Osteoblast (primary cell): ENCODE results near the gene GPR143. TPM values are rescaled to one million over a fixed set of nuclear protein-coding genes. Genes with fewer than 3 reads are reported as not detected.

Experiments used
- DNase-seq: peaks from one replicate; pipeline ENCODE4 v3.0.0; 2011; ENCODE audit warnings: low spot score, mixed read lengths; ENCODE audit not compliant: insufficient read length; ENCODE audit errors: missing footprints
- H2AFZ ChIP-seq: 2 replicates; pipeline ENCODE4 v1.6.0; 2011; ENCODE audit warnings: mild to moderate bottlenecking, low read length
- H3K27ac ChIP-seq: 2 replicates; pipeline ENCODE4 v1.5.1; 2011; ENCODE audit warnings: mild to moderate bottlenecking, low read depth, low read length, moderate library complexity
- H3K27me3 ChIP-seq: 2 replicates; pipeline ENCODE4 v1.6.0; 2012; ENCODE audit warnings: mild to moderate bottlenecking, control low read depth, inconsistent platforms, low read length, moderate library complexity; ENCODE audit not compliant: insufficient read depth
- H3K36me3 ChIP-seq: 2 replicates; pipeline ENCODE4 v1.5.1; 2011; ENCODE audit warnings: mild to moderate bottlenecking, low read length, control low read depth, moderate library complexity; ENCODE audit not compliant: insufficient read depth
- H3K4me1 ChIP-seq: 2 replicates; pipeline ENCODE4 v1.5.1; 2011; ENCODE audit warnings: mild to moderate bottlenecking, low read length, control low read depth, moderate library complexity; ENCODE audit not compliant: insufficient read depth
- H3K4me2 ChIP-seq: 2 replicates; pipeline ENCODE4 v1.6.0; 2011; ENCODE audit warnings: mild to moderate bottlenecking, low read length; ENCODE audit not compliant: insufficient read depth
- H3K4me3 ChIP-seq: fragments of 200-600 bp; sonication (generic); 3 replicates; pipeline ENCODE4 v1.5.1; 2012; ENCODE audit warnings: mild to moderate bottlenecking, low read length, inconsistent platforms; ENCODE audit not compliant: insufficient read depth
- H3K79me2 ChIP-seq: 2 replicates; pipeline ENCODE4 v1.6.0; 2012; ENCODE audit warnings: mild to moderate bottlenecking, low read length, control low read depth, inconsistent platforms; ENCODE audit not compliant: insufficient read depth
- H3K9me3 ChIP-seq: 2 replicates; pipeline ENCODE4 v1.5.1; 2011; ENCODE audit warnings: low read depth, low read length, control low read depth
- H4K20me1 ChIP-seq: 2 replicates; pipeline ENCODE4 v1.6.0; 2012; ENCODE audit warnings: mild to moderate bottlenecking, low read length, control low read depth; ENCODE audit not compliant: insufficient read depth
- total RNA-seq: library from RNA; depleted of rRNA; stranded (reverse); fragments of >200 nt; gene quantifications from 2 replicates; pipeline ENCODE4 v1.2.3, GENCODE V29; 2012
- TF ChIP-seq, protein P1 (sequence below): IDR thresholded peaks from 2 replicates; pipeline ENCODE4 v1.5.1; 2011; ENCODE audit warnings: mild to moderate bottlenecking, low read depth, low read length, moderate library complexity; ENCODE audit errors: extremely low read depth

The GPR143 gene
- total RNA-seq, 1 donor, result not detected

- Histone ChIP-seq H3K27me3 (no peaks in the 10 kb centered on the region), H4K20me1 (no peaks in the 10 kb centered on the region), H3K4me1 (no peaks in the 10 kb centered on the region), H3K4me2 (no peak overlapping the region), H3K36me3 (no peaks in the 10 kb centered on the region), H3K27ac (no peak overlapping the region), H2AFZ (no peak overlapping the region), H3K4me3 (no peak overlapping the region), H3K79me2 (no peaks in the 10 kb centered on the region), H3K9me3 (no peaks in the 10 kb centered on the region)
- TF ChIP-seq, protein P1, sequence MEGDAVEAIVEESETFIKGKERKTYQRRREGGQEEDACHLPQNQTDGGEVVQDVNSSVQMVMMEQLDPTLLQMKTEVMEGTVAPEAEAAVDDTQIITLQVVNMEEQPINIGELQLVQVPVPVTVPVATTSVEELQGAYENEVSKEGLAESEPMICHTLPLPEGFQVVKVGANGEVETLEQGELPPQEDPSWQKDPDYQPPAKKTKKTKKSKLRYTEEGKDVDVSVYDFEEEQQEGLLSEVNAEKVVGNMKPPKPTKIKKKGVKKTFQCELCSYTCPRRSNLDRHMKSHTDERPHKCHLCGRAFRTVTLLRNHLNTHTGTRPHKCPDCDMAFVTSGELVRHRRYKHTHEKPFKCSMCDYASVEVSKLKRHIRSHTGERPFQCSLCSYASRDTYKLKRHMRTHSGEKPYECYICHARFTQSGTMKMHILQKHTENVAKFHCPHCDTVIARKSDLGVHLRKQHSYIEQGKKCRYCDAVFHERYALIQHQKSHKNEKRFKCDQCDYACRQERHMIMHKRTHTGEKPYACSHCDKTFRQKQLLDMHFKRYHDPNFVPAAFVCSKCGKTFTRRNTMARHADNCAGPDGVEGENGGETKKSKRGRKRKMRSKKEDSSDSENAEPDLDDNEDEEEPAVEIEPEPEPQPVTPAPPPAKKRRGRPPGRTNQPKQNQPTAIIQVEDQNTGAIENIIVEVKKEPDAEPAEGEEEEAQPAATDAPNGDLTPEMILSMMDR, result no peak
- no peak for DNase-seq
Observed at GRCh38 chrX:9678215-9678965, 87.3 kb downstream of the GPR143 start.

- TF ChIP-seq, protein P1, result no peak
- no peak overlapping the region for H3K27ac ChIP-seq
- no peaks in the 10 kb centered on the region for H3K79me2 ChIP-seq
- H3K4me1 ChIP-seq, result no peaks in the 10 kb centered on the region
- no peaks in the 10 kb centered on the region for H3K27me3 ChIP-seq
- no peaks in the 10 kb centered on the region for H3K9me3 ChIP-seq
- no peak overlapping the region for H3K4me2 ChIP-seq
- no peak for DNase-seq
- no peak overlapping the region for H2AFZ ChIP-seq
- no peaks in the 10 kb centered on the region for H4K20me1 ChIP-seq
- H3K36me3 ChIP-seq, result no peaks in the 10 kb centered on the region
- H3K4me3 ChIP-seq, result no peak overlapping the region
Observed at GRCh38 chrX:9677098-9677739, 88.4 kb downstream of the GPR143 start.

- Histone ChIP-seq H3K36me3 (no peaks in the 10 kb centered on the region), H2AFZ (no peak overlapping the region), H3K9me3 (no peaks in the 10 kb centered on the region), H3K4me3 (no peak overlapping the region), H3K4me1 (no peaks in the 10 kb centered on the region), H3K27ac (no peak overlapping the region), H3K4me2 (no peak overlapping the region), H3K27me3 (no peaks in the 10 kb centered on the region), H3K79me2 (no peaks in the 10 kb centered on the region), H4K20me1 (no peaks in the 10 kb centered on the region)
- DNase-seq, result no peak
- TF ChIP-seq, protein P1, result no peak
Observed at GRCh38 chrX:9676738-9677097, 88.9 kb downstream of the GPR143 start.

DNA sequence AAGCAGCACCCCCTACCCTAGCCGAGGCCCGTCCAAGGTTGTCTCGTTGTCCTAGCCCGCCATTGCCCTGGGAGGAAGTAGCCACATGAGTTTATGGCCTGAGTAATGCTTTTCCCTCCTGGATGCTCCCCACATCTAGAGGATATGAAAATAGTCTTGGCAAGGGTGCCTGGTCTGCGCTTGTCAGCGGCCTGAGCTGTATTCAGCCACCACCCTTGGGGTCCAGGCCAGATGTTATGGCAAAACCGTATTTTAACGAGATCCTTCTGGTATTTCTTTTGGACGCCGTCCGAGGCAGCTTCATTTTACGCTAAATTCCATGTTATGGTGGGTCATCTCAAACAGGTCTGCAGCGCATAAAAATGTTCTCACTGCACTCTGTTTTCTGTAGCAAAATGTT lies 89.3 kb downstream of the GPR143 start:
- no peak overlapping the region for H3K4me3 ChIP-seq
- no peak for DNase-seq
- H3K79me2 ChIP-seq, result no peaks in the 10 kb centered on the region
- no peaks in the 10 kb centered on the region for H3K36me3 ChIP-seq
- H3K27ac ChIP-seq, result no peak overlapping the region
- H2AFZ ChIP-seq, result no peak overlapping the region
- TF ChIP-seq, protein P1, result no peak
- H3K27me3 ChIP-seq, result no peaks in the 10 kb centered on the region
- H4K20me1 ChIP-seq, result no peaks in the 10 kb centered on the region
- no peak overlapping the region for H3K4me2 ChIP-seq
- H3K9me3 ChIP-seq, result no peaks in the 10 kb centered on the region
- no peaks in the 10 kb centered on the region for H3K4me1 ChIP-seq
